Uterus (tissue), 4 donors: ENCODE results near the gene IL32. TPM values are rescaled to one million over a fixed set of nuclear protein-coding genes. Genes with fewer than 3 reads are reported as not detected.

Source experiments
- DNase-seq, 2 donors: peaks; one replicate each; pipeline ENCODE4 v3.0.0-alpha.2; 2019 to 2020
- H3K27ac ChIP-seq, 2 donors: fragments of 200-600 bp; sonication (generic); 1 replicate in 1 of 2; 2 replicates in 1 of 2; pipeline ENCODE4 v1.5.1; 2016 to 2018
- H3K27me3 ChIP-seq, 2 donors: fragments of 200-600 bp; sonication (generic); one replicate each; pipeline ENCODE4 v1.5.1; 2018 to 2019; ENCODE audit warnings: control low read depth in 1 of 2
- H3K36me3 ChIP-seq, 2 donors: fragments of 200-600 bp; sonication (generic); one replicate each; pipeline ENCODE4 v1.5.1; 2019; ENCODE audit warnings: control low read depth in 1 of 2
- H3K4me1 ChIP-seq, 2 donors: fragments of 200-600 bp; sonication (generic); one replicate each; pipeline ENCODE4 v1.5.1; 2018 to 2019; ENCODE audit warnings: control low read depth in 1 of 2
- H3K4me3 ChIP-seq, 2 donors: fragments of 200-600 bp; sonication (generic); 1 replicate in 1 of 2; 2 replicates in 1 of 2; pipeline ENCODE4 v1.5.1; 2018 to 2019; ENCODE audit warnings: mild to moderate bottlenecking in 1 of 2
- H3K9me3 ChIP-seq, 2 donors: fragments of 200-600 bp; sonication (generic); one replicate each; pipeline ENCODE4 v1.5.1; 2019; ENCODE audit warnings: control low read depth in 1 of 2
- POLR2A ChIP-seq, 2 donors: fragments of 450-650 bp; IDR thresholded peaks; one replicate each; pipeline ENCODE4 v1.6.1; 2016; ENCODE audit warnings: antibody characterized with exemption in 2 of 2, mild to moderate bottlenecking in 1 of 2, moderate library complexity in 1 of 2
- intact Hi-C: fragments of 100-400 bp; cut with DNase I; formaldehyde crosslinking; loops from one replicate; pipeline ENCODE4 v1.15.1; 2023; ENCODE audit warnings: low total_unique reads
- total RNA-seq, 4 donors: library from RNA; depleted of rRNA in 3 of 4; stranded (reverse); fragments of >200 nt in 3 of 4; gene quantifications; one replicate each; pipeline versions ENCODE4 v1.1.0 to v1.2.4, GENCODE V29; 2014 to 2023
- TF ChIP-seq, protein P1 (sequence below), 4 experiments: fragments of 200-600 bp in 2 of 4; fragments of 450-650 bp in 2 of 4; sonication (generic) in 2 of 4; IDR thresholded peaks; one replicate each; pipeline ENCODE4 v1.5.1; 2016 to 2019; ENCODE audit warnings: antibody characterized with exemption in 4 of 4, mild to moderate bottlenecking in 2 of 4, moderate library complexity in 1 of 4
- donor health status: DM: yes; HTN: yes; CAD: no.

IL32 gene
- total RNA-seq, 4 donors from 2014 or later, result 7.5 to 37.1 (median 20.9) TPM

GRCh38 chr16:3058139-3059030, 7.1 kb upstream of the IL32 start:
- TF ChIP-seq, protein P1, sequence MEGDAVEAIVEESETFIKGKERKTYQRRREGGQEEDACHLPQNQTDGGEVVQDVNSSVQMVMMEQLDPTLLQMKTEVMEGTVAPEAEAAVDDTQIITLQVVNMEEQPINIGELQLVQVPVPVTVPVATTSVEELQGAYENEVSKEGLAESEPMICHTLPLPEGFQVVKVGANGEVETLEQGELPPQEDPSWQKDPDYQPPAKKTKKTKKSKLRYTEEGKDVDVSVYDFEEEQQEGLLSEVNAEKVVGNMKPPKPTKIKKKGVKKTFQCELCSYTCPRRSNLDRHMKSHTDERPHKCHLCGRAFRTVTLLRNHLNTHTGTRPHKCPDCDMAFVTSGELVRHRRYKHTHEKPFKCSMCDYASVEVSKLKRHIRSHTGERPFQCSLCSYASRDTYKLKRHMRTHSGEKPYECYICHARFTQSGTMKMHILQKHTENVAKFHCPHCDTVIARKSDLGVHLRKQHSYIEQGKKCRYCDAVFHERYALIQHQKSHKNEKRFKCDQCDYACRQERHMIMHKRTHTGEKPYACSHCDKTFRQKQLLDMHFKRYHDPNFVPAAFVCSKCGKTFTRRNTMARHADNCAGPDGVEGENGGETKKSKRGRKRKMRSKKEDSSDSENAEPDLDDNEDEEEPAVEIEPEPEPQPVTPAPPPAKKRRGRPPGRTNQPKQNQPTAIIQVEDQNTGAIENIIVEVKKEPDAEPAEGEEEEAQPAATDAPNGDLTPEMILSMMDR (IDR thresholded peaks at IDR 0.05), result no peak
- TF ChIP-seq POLR2A (IDR thresholded peaks at IDR 0.05), result no peak
- Histone ChIP-seq H3K4me3 (peak overlapping the region; percentile 65 to 91), H3K36me3 (no peaks in the 10 kb centered on the region), H3K4me1 (peaks cover 0 to 10% of the 10 kb centered on the region in 2 donors), H3K27me3 (no peaks in the 10 kb centered on the region), H3K27ac (peak overlapping the region; percentile 49 to 85), H3K9me3 (no peaks in the 10 kb centered on the region)
- peak in 1 of 2 donors; percentile 41 for DNase-seq
- intact Hi-C loops, result loop anchor here (5.0 kb wide), 1 partner anchor 109 kb away; no protein-coding TSS in a partner anchor

DNA sequence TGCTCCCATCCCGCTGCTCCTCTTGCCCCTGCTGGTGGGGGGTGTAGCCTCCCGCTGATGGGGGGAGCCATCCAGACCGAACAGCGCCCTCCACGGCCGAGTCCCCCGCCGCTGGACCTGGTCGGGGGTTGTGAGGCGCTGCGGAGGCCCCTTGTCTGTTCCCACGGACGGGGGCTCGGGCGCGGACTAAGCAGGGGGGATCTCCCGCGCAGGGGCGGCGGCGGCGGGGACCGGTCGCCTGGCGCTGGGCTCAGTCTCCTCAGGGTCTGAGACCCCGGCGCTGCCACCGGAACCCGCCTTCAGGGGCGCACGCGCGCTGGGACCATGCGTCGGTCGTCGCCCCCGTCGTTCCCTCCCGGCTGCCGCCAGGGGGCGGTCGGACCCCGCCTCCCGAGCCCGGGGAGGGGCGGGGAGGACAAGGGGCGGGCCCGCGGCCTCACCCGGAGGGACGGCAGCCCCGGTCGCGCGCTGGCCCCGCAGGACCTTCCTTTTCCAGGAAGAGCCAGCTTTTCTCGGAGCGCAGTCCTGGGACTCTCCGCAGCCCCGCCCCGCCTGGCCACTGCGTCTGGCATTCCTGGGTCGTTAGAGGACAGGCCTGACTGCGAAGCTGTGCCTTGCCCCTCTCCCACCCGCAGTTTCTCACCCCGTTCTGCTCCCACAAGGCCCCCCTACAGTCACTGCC, 6.3 kb upstream of the IL32 start:
- peak overlapping the region; percentile 58 to 85 for H3K27ac ChIP-seq
- peaks cover 0 to 10% of the 10 kb centered on the region in 2 donors for H3K4me1 ChIP-seq
- DNase-seq, result peak; percentile 72 to 86
- no peaks in the 10 kb centered on the region for H3K36me3 ChIP-seq
- peak in 1 of 2 donors; percentile 51 for TF ChIP-seq POLR2A (IDR thresholded peaks at IDR 0.05)
- TF ChIP-seq, protein P1 (IDR thresholded peaks at IDR 0.05), result peak; percentile 78 to 98 (median 98)
- H3K27me3 ChIP-seq, result no peaks in the 10 kb centered on the region
- intact Hi-C loops, result loop anchor here (5.0 kb wide), 1 partner anchor 108 kb away; no protein-coding TSS in a partner anchor
- H3K4me3 ChIP-seq, result peak overlapping the region; percentile 65 to 91
- H3K9me3 ChIP-seq, result no peaks in the 10 kb centered on the region

DNA sequence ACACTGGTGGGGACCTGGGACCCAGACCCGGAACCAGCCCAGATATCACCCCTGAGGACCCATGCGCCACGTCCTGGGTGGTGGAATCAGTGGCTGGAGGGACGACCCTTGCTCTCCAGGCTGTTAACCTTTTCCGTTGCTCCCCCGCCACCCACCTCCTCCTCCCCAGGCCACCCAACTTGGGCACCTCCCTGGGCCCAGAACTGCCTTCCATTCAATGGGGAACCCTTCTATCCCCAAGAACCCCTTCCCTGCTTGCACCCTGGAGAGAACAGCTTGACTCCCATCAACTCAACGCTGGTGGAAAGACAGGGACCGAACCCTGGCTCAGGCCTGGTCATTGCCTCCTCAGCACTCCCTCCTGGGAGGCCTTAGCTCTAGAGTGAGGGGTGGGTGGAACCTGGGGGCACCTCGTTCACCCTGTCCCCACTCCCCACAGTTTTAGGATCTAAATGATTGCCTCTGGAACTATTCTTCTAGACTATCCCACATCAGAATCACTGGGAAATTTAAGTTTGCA, 5.7 kb upstream of the IL32 start:
- intact Hi-C loops, result loop anchor here (5.0 kb wide), 1 partner anchor 108 kb away; no protein-coding TSS in a partner anchor
- no peak for DNase-seq
- peak overlapping the region; percentile 30 to 65 for H3K4me3 ChIP-seq
- peak overlapping the region; percentile 58 to 65 for H3K27ac ChIP-seq
- H3K9me3 ChIP-seq, result no peaks in the 10 kb centered on the region
- TF ChIP-seq, protein P1 (IDR thresholded peaks at IDR 0.05), result no peak
- no peak for TF ChIP-seq POLR2A (IDR thresholded peaks at IDR 0.05)
- no peaks in the 10 kb centered on the region for H3K36me3 ChIP-seq
- no peaks in the 10 kb centered on the region for H3K27me3 ChIP-seq
- peaks cover 0 to 10% of the 10 kb centered on the region in 2 donors for H3K4me1 ChIP-seq

GRCh38 chr16:3060339-3061127, 4.9 kb upstream of the IL32 start:
- intact Hi-C loops, result no loop called here
- Histone ChIP-seq H3K4me3 (no peak overlapping the region), H3K27ac (no peak overlapping the region)

More at GRCh38 chr16:3060339-3061127, 4.9 kb upstream of the IL32 start:
- no peaks in the 10 kb centered on the region for H3K9me3 ChIP-seq
- no peaks in the 10 kb centered on the region for H3K36me3 ChIP-seq
- no peak for TF ChIP-seq POLR2A (IDR thresholded peaks at IDR 0.05)
- TF ChIP-seq, protein P1 (IDR thresholded peaks at IDR 0.05), result no peak
- DNase-seq, result no peak
- H3K4me1 ChIP-seq, result peaks cover 0 to 10% of the 10 kb centered on the region in 2 donors
- no peaks in the 10 kb centered on the region for H3K27me3 ChIP-seq
